ENCODE data around the gene PRRT1.

DNA sequence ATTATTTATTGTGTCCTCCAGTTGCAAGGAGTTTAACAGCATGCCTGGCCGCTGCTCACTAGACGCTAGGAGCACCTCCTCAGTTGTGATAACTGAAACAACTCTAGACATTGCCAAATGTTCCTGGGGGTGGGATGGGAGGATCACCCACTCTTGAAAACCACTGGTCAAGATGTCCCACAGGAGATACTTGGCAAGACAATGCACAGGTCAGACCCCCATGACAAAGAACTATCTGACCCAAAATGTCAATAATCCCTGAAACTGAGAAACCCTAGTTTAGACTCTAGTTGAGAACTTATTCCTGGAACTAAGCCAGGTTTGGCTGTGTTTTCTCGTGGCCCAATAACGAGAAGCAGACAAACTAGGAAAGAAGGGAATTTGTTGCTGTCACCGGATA lies 12.1 kb downstream of the PRRT1 start:
- no peak for TF ChIP-seq POLR2A (IDR thresholded peaks at IDR 0.05; ENCODE audit: low read depth, low read length)
- no peak for TF ChIP-seq POU2F2 (IDR thresholded peaks at IDR 0.05; ENCODE audit: low read depth, low read length)
